ACC112 (cell line): ENCODE measurements around the gene SCD5.

Source experiments
- H2AFZ ChIP-seq: fragments of 200-600 bp; sonication (generic); one replicate; pipeline ENCODE4 v1.6.0; 2017; ENCODE audit warnings: antibody characterized with exemption, low read length; ENCODE audit not compliant: unreplicated experiment
- H3K27ac ChIP-seq: fragments of 200-600 bp; sonication (generic); 2 replicates; pipeline ENCODE4 v1.5.1; 2014; ENCODE audit warnings: low read depth, mild to moderate bottlenecking, antibody characterized with exemption, low read length, moderate library complexity
- H3K27me3 ChIP-seq: fragments of 200-600 bp; sonication (generic); 2 replicates; pipeline ENCODE4 v1.6.1; 2014; ENCODE audit warnings: mild to moderate bottlenecking, antibody characterized with exemption, low read length, moderate library complexity, mixed read lengths; ENCODE audit not compliant: insufficient read depth
- H3K36me3 ChIP-seq: fragments of 200-600 bp; sonication (generic); 2 replicates; pipeline ENCODE4 v1.6.1; 2016; ENCODE audit warnings: mild to moderate bottlenecking, antibody characterized with exemption, low read length, moderate library complexity, mixed read lengths; ENCODE audit not compliant: insufficient read depth
- H3K4me1 ChIP-seq: fragments of 200-600 bp; sonication (generic); one replicate; pipeline ENCODE4 v1.6.1; 2016; ENCODE audit warnings: low read length, mixed read lengths; ENCODE audit not compliant: insufficient read depth, unreplicated experiment, control insufficient read depth
- H3K4me3 ChIP-seq: fragments of 200-600 bp; sonication (generic); 2 replicates; pipeline ENCODE4 v1.5.1; 2014; ENCODE audit warnings: mild to moderate bottlenecking, low read depth, low read length
- H3K79me2 ChIP-seq: fragments of 200-600 bp; sonication (generic); one replicate; pipeline ENCODE4 v1.6.0; 2016; ENCODE audit warnings: low read length; ENCODE audit not compliant: control insufficient read depth, unreplicated experiment, insufficient read depth

SCD5 gene

DNA sequence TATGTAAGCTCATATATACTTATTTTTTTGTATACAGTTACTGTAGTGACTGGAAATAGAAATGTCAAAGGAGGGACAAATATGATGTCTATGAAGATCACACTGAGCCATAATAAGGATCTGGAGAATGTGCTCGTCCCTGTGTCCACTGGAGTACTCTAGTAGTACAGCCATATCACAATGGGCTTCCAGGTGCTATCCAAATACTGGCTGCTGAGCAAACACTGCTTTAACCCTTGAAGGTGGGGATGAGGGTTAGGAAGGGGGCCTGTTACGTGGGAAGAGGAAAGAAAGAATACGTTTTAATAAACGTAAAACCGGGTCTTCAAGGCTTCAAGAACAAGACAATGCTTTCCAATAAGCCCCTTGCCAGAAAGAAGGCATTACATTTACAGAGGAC lies 207.0 kb downstream of the SCD5 start:
- H3K27me3 ChIP-seq: peaks cover 66% of the 10 kb centered on the region
- no peaks in the 10 kb centered on the region for H3K79me2 ChIP-seq

DNA sequence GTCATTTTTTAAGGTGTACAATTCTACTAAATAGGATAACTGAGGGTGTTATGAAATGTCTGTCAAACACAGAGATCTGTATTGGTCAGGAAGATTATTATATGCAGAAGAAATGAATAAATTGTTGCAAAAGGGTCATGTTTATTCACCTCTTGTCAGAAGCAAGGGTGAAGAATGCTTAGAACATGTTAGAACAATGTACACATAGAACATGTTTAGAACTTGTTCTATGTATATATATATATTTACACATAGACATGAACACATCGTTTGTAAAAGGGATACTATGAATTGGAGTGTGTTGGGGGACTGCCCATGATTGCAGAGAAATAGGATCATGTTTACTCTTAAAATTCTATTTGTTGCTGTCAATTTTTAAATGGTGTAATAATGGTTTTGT lies 208.8 kb downstream of the SCD5 start:
- H3K27me3 ChIP-seq: peaks cover 54% of the 10 kb centered on the region
- no peaks in the 10 kb centered on the region for H3K36me3 ChIP-seq
- H3K4me3 ChIP-seq: no peak overlapping the region
- H2AFZ ChIP-seq: no peak overlapping the region
- H3K27ac ChIP-seq: no peak overlapping the region
- H3K4me1 ChIP-seq: no peaks in the 10 kb centered on the region
- H3K79me2 ChIP-seq: no peaks in the 10 kb centered on the region

More for the DNA sequence above, 207.0 kb downstream of the SCD5 start:
- Histone ChIP-seq H3K4me1 (no peaks in the 10 kb centered on the region), H3K36me3 (no peaks in the 10 kb centered on the region), H2AFZ (no peak overlapping the region), H3K27ac (no peak overlapping the region), H3K4me3 (no peak overlapping the region)

- no peak overlapping the region for H3K27ac ChIP-seq
- no peaks in the 10 kb centered on the region for H3K36me3 ChIP-seq
- H3K27me3 ChIP-seq: peaks cover 45% of the 10 kb centered on the region
- no peak overlapping the region for H2AFZ ChIP-seq
- H3K79me2 ChIP-seq: no peaks in the 10 kb centered on the region
- no peaks in the 10 kb centered on the region for H3K4me1 ChIP-seq
- no peak overlapping the region for H3K4me3 ChIP-seq
Measured at GRCh38 chr4:82588771-82589270, 209.8 kb downstream of the SCD5 start.

GRCh38 chr4:82587826-82588540 lies 210.6 kb downstream of the SCD5 start:
- no peak overlapping the region for H3K27ac ChIP-seq
- H3K27me3 ChIP-seq: peaks cover 36% of the 10 kb centered on the region
- no peak overlapping the region for H2AFZ ChIP-seq
- no peaks in the 10 kb centered on the region for H3K4me1 ChIP-seq
- no peak overlapping the region for H3K4me3 ChIP-seq
- H3K36me3 ChIP-seq: no peaks in the 10 kb centered on the region
- no peaks in the 10 kb centered on the region for H3K79me2 ChIP-seq

GRCh38 chr4:82585690-82586435 lies 212.7 kb downstream of the SCD5 start:
- Histone ChIP-seq H3K27me3 (peaks cover 15% of the 10 kb centered on the region), H3K79me2 (no peaks in the 10 kb centered on the region), H3K4me1 (no peaks in the 10 kb centered on the region), H3K27ac (no peak overlapping the region), H3K4me3 (no peak overlapping the region), H2AFZ (no peak overlapping the region), H3K36me3 (no peaks in the 10 kb centered on the region)

- no peaks in the 10 kb centered on the region for H3K36me3 ChIP-seq
Measured at GRCh38 chr4:82584931-82585330, 213.7 kb downstream of the SCD5 start.

GRCh38 chr4:82583897-82584587 lies 214.6 kb downstream of the SCD5 start:
- Histone ChIP-seq H3K4me3 (no peak overlapping the region), H3K27ac (no peak overlapping the region), H3K79me2 (no peaks in the 10 kb centered on the region), H3K4me1 (no peaks in the 10 kb centered on the region), H3K27me3 (no peaks in the 10 kb centered on the region), H2AFZ (no peak overlapping the region), H3K36me3 (no peaks in the 10 kb centered on the region)

More at GRCh38 chr4:82584931-82585330, 213.7 kb downstream of the SCD5 start:
- H3K79me2 ChIP-seq: no peaks in the 10 kb centered on the region
- H2AFZ ChIP-seq: no peak overlapping the region
- no peaks in the 10 kb centered on the region for H3K4me1 ChIP-seq
- H3K27me3 ChIP-seq: peaks cover 7% of the 10 kb centered on the region; the same call in 1 of the 2 replicates
- H3K27ac ChIP-seq: no peak overlapping the region
- no peak overlapping the region for H3K4me3 ChIP-seq

- Histone ChIP-seq H3K79me2 (no peaks in the 10 kb centered on the region), H3K4me1 (no peaks in the 10 kb centered on the region), H2AFZ (no peak overlapping the region), H3K27ac (no peak overlapping the region), H3K4me3 (no peak overlapping the region), H3K27me3 (no peaks in the 10 kb centered on the region), H3K36me3 (no peaks in the 10 kb centered on the region)
Measured at GRCh38 chr4:82579932-82580331, 218.7 kb downstream of the SCD5 start.
